ENCODE results near the gene CEP57.
"Not testable (repeated sequence)": the region's sequence is repeated elsewhere in the genome, so short reads cannot be mapped to it uniquely, and the experiment has no call there.

DNA sequence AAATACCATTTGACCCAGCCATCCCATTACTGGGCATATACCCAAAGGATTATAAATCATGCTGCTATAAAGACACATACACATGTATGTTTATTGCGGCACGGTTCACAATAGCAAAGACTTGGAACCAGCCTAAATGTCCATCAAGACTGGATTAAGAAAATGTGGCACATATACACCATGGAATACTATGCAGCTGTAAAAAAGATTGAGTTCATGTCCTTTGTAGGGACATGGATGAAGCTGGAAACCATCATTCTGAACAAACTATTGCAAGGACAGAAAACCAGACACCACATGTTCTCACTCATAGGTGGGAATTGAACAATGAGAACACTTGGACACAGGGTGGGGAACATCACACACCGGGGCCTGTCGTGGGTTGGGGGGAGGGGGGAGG is 20.8 kb downstream of the CEP57 start:
- TF ChIP-seq, protein P1, sequence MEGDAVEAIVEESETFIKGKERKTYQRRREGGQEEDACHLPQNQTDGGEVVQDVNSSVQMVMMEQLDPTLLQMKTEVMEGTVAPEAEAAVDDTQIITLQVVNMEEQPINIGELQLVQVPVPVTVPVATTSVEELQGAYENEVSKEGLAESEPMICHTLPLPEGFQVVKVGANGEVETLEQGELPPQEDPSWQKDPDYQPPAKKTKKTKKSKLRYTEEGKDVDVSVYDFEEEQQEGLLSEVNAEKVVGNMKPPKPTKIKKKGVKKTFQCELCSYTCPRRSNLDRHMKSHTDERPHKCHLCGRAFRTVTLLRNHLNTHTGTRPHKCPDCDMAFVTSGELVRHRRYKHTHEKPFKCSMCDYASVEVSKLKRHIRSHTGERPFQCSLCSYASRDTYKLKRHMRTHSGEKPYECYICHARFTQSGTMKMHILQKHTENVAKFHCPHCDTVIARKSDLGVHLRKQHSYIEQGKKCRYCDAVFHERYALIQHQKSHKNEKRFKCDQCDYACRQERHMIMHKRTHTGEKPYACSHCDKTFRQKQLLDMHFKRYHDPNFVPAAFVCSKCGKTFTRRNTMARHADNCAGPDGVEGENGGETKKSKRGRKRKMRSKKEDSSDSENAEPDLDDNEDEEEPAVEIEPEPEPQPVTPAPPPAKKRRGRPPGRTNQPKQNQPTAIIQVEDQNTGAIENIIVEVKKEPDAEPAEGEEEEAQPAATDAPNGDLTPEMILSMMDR (IDR thresholded peaks at IDR 0.05) = not testable (repeated sequence)
- TF ChIP-seq POLR2A (IDR thresholded peaks at IDR 0.05) = not testable (repeated sequence)
